Peyer's patch (tissue), 4 donors: ENCODE measurements around the gene PLCXD1. TPM values are rescaled to one million over a fixed set of nuclear protein-coding genes. Genes with fewer than 3 reads are reported as not detected.

Experiments used
- DNase-seq, 3 donors: peaks; one replicate each; pipeline ENCODE4 v3.0.0-alpha.2; 2017 to 2019
- H3K27ac ChIP-seq, 4 donors: fragments of 200-600 bp; sonication (generic); one replicate each; pipeline ENCODE4 v1.5.1; 2016 to 2019
- H3K27me3 ChIP-seq, 2 donors: fragments of 200-600 bp; sonication (generic); one replicate each; pipeline ENCODE4 v1.5.1; 2019
- H3K36me3 ChIP-seq, 3 donors: fragments of 200-600 bp; sonication (generic); one replicate each; pipeline ENCODE4 v1.5.1; 2016 to 2019
- H3K4me1 ChIP-seq, 4 donors: fragments of 200-600 bp; sonication (generic); one replicate each; pipeline ENCODE4 v1.5.1; 2016 to 2019
- H3K4me3 ChIP-seq, 4 donors: fragments of 200-600 bp; sonication (generic); 1 replicate in 3 of 4; 2 replicates in 1 of 4; pipeline ENCODE4 v1.5.1; 2016 to 2019; ENCODE audit warnings: mild to moderate bottlenecking in 1 of 4
- H3K9me3 ChIP-seq, 4 donors: fragments of 200-600 bp; sonication (generic); one replicate each; pipeline ENCODE4 v1.5.1; 2016 to 2019; ENCODE audit warnings: mild to moderate bottlenecking in 1 of 4
- POLR2A ChIP-seq, 2 donors: fragments of 450-650 bp; IDR thresholded peaks; one replicate each; pipeline ENCODE4 v1.5.1; 2017; ENCODE audit warnings: antibody characterized with exemption in 2 of 2, mild to moderate bottlenecking in 2 of 2, moderate library complexity in 2 of 2
- total RNA-seq, 4 donors: library from RNA; depleted of rRNA; stranded (reverse); fragments of >200 nt; gene quantifications; one replicate each; pipeline ENCODE4 v1.1.0, GENCODE V29; 2016
- TF ChIP-seq, protein P1 (sequence below), 6 experiments: fragments of 450-650 bp in 4 of 6; fragments of 200-600 bp in 2 of 6; sonication (generic) in 1 of 6; IDR thresholded peaks; one replicate each; pipeline ENCODE4 v1.5.1; 2017 to 2019; ENCODE audit warnings: antibody characterized with exemption in 6 of 6, mild to moderate bottlenecking in 3 of 6, moderate library complexity in 1 of 6

The PLCXD1 gene
- total RNA-seq, 4 donors from 2014 or later: 12.7 to 73.4 (median 18.9) TPM

DNA sequence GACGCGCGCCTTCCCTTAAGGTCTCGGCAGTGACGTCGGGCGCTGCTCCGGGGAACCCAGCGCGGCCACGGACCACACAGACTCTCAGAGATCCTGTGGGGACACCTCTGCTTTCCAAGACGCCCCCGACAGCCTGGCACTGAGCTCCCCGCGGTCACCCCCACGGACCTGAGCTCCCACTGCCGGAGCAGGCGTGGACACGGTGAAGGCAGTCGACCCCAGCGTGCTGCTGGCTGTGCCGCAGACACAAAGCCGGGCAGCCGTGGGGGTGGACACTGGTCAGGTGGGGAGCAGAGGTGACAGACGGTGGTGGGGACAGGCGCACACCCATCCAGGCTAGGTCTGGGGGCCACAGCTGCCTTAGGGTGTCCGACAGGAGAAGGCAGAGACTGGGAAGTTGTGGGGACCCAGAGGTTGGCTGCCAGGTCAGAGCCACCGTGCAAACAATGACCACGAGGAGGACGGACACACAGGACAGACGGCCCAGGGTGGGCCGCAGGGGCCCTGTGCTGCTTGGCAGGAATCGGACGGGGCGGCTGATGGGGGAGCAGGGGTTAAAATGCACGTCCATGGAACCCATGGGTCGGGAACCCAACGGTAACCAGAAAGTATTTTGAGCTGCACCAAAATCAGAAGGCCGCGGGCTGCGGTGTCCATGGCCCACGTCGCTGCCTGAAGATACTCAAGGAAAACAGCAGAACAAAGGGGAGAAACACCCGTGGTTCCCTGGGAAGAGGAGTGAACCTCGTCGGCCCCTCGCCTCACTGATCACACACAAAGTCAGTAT is 54.0 kb downstream of the PLCXD1 start:
- H3K27ac ChIP-seq: no peak overlapping the region
- no peak for DNase-seq
- TF ChIP-seq, protein P1, sequence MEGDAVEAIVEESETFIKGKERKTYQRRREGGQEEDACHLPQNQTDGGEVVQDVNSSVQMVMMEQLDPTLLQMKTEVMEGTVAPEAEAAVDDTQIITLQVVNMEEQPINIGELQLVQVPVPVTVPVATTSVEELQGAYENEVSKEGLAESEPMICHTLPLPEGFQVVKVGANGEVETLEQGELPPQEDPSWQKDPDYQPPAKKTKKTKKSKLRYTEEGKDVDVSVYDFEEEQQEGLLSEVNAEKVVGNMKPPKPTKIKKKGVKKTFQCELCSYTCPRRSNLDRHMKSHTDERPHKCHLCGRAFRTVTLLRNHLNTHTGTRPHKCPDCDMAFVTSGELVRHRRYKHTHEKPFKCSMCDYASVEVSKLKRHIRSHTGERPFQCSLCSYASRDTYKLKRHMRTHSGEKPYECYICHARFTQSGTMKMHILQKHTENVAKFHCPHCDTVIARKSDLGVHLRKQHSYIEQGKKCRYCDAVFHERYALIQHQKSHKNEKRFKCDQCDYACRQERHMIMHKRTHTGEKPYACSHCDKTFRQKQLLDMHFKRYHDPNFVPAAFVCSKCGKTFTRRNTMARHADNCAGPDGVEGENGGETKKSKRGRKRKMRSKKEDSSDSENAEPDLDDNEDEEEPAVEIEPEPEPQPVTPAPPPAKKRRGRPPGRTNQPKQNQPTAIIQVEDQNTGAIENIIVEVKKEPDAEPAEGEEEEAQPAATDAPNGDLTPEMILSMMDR (IDR thresholded peaks at IDR 0.05): no peak
- TF ChIP-seq POLR2A (IDR thresholded peaks at IDR 0.05): no peak
- H3K4me1 ChIP-seq: peaks cover 0 to 10% (median 4%) of the 10 kb centered on the region in 4 donors
- no peak overlapping the region for H3K4me3 ChIP-seq
- H3K27me3 ChIP-seq: peaks cover 0 to 4% of the 10 kb centered on the region in 2 donors
- peaks cover 0 to 3% (median 3%) of the 10 kb centered on the region in 3 donors for H3K36me3 ChIP-seq
- no peaks in the 10 kb centered on the region for H3K9me3 ChIP-seq

DNA sequence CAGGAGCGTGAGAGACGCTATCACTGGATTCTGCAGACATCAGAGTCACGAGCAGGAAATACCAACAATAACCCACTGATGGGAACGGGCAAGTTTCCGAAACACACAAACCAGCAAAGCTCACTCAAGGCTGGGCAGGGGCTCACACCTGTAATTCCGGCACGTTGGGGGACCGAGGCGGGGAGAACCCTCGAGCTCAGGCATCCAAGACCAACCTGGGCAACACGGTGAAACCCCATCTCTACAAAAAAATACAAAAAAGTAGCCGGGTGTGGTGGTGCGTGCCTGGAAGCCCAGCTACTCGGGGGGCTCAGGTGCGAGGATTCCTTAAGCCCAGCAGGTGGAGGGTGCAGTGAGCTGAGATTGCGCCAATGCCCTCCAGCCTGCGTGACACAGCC is 54.6 kb downstream of the PLCXD1 start:
- Histone ChIP-seq H3K9me3 (no peaks in the 10 kb centered on the region), H3K4me1 (peaks cover 0 to 10% (median 4%) of the 10 kb centered on the region in 4 donors), H3K36me3 (peaks cover 0 to 3% (median 3%) of the 10 kb centered on the region in 3 donors), H3K4me3 (no peak overlapping the region), H3K27ac (no peak overlapping the region), H3K27me3 (peaks cover 0 to 4% of the 10 kb centered on the region in 2 donors)
- DNase-seq: no peak
- TF ChIP-seq, protein P1 (IDR thresholded peaks at IDR 0.05): no peak
- no peak for TF ChIP-seq POLR2A (IDR thresholded peaks at IDR 0.05)

DNA sequence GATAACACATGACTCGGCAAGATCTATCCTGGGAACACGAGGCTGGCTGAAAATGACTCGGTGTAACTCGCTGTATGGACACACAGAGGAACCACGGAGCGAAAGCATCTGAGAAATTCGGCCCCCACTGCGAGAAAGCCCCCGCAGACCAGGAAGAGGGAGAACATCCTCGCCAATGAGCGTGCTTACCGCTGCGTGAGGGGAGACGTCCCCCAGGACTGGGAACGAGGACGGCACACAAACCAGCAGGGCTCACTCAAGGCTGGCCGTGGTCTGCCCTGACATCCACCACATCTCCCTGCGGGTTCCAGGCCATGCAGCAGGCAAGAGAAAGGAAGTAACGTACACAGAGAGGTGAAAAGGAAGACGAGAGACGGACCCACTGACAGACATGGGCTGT is 55.0 kb downstream of the PLCXD1 start:
- Histone ChIP-seq H3K4me3 (no peak overlapping the region), H3K36me3 (peaks cover 0 to 3% (median 3%) of the 10 kb centered on the region in 3 donors), H3K9me3 (no peaks in the 10 kb centered on the region), H3K27me3 (peaks cover 0 to under 1% of the 10 kb centered on the region in 2 donors), H3K27ac (no peak overlapping the region), H3K4me1 (peaks cover 0 to 6% (median 3%) of the 10 kb centered on the region in 4 donors)
- no peak for TF ChIP-seq POLR2A (IDR thresholded peaks at IDR 0.05)
- TF ChIP-seq, protein P1 (IDR thresholded peaks at IDR 0.05): no peak
- no peak for DNase-seq

DNA sequence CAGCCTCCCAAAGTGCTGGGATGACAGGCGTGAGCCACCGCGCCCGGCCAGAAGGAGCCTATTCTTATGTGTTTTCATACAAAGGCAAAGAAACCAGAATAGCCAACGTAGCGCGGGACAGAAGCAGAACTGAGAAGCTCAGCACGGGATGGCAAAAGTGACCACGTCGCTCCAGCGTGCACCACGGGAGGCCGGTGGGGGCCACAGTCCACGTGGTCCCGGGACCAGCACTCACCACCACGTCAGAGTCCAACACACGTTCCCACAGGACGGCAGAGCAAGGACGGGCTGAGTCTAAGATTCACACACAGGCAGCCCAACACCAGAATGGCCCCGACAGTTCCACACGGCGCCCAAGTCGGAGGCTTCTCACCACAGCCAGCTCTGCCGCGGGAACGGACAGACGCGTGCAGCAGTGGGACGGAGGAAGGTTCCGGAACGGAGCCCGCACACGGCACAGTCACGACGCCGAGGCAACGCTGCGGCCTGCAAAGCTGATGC is 56.2 kb downstream of the PLCXD1 start:
- Histone ChIP-seq H3K36me3 (peaks cover 0 to 3% (median 3%) of the 10 kb centered on the region in 3 donors), H3K4me1 (no peaks in the 10 kb centered on the region), H3K4me3 (no peak overlapping the region), H3K27me3 (no peaks in the 10 kb centered on the region), H3K27ac (no peak overlapping the region), H3K9me3 (no peaks in the 10 kb centered on the region)
- TF ChIP-seq, protein P1 (IDR thresholded peaks at IDR 0.05): no peak
- TF ChIP-seq POLR2A (IDR thresholded peaks at IDR 0.05): no peak
- no peak for DNase-seq

DNA sequence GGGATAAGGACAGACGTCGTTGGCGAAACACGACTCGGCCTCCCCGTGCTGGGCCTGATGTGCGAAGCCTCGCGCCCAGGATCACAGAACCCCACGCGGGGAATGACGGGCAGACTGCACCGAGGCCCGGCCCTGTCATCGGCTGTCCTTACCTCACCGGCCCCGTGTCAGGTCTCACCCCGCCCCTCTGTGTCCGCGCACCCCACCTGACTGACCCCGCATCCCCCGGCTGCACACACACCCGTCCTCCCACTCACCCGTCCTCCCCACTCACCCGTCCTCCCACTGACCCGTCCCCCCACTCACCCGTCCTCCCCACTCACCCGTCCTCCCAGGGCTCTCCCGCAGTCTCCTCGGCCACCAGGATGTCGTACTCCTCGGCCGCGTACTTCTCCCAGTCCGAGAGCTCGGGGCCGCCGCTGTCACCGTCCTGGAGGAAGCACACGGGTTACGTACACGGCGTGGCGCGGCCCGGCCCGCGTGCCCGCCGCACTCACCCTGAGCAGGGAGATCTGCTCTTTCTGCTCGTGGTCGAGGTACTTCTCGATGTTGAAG is 57.2 kb downstream of the PLCXD1 start:
- no peaks in the 10 kb centered on the region for H3K27me3 ChIP-seq
- no peaks in the 10 kb centered on the region for H3K4me1 ChIP-seq
- no peaks in the 10 kb centered on the region for H3K9me3 ChIP-seq
- no peak overlapping the region for H3K4me3 ChIP-seq
- peaks cover 0 to 3% (median 2%) of the 10 kb centered on the region in 3 donors for H3K36me3 ChIP-seq
- no peak for DNase-seq
- TF ChIP-seq, protein P1 (IDR thresholded peaks at IDR 0.05): no peak
- no peak for TF ChIP-seq POLR2A (IDR thresholded peaks at IDR 0.05)
- H3K27ac ChIP-seq: no peak overlapping the region
